Epidermal melanocyte (primary cell): Measurements from ENCODE around the gene CYB5R4.

Source experiments
- DNase-seq: peaks from one replicate; pipeline ENCODE4 v3.0.0; 2011; ENCODE audit warnings: low spot score; ENCODE audit not compliant: insufficient read length

The CYB5R4 gene, protein sequence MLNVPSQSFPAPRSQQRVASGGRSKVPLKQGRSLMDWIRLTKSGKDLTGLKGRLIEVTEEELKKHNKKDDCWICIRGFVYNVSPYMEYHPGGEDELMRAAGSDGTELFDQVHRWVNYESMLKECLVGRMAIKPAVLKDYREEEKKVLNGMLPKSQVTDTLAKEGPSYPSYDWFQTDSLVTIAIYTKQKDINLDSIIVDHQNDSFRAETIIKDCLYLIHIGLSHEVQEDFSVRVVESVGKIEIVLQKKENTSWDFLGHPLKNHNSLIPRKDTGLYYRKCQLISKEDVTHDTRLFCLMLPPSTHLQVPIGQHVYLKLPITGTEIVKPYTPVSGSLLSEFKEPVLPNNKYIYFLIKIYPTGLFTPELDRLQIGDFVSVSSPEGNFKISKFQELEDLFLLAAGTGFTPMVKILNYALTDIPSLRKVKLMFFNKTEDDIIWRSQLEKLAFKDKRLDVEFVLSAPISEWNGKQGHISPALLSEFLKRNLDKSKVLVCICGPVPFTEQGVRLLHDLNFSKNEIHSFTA

DNA sequence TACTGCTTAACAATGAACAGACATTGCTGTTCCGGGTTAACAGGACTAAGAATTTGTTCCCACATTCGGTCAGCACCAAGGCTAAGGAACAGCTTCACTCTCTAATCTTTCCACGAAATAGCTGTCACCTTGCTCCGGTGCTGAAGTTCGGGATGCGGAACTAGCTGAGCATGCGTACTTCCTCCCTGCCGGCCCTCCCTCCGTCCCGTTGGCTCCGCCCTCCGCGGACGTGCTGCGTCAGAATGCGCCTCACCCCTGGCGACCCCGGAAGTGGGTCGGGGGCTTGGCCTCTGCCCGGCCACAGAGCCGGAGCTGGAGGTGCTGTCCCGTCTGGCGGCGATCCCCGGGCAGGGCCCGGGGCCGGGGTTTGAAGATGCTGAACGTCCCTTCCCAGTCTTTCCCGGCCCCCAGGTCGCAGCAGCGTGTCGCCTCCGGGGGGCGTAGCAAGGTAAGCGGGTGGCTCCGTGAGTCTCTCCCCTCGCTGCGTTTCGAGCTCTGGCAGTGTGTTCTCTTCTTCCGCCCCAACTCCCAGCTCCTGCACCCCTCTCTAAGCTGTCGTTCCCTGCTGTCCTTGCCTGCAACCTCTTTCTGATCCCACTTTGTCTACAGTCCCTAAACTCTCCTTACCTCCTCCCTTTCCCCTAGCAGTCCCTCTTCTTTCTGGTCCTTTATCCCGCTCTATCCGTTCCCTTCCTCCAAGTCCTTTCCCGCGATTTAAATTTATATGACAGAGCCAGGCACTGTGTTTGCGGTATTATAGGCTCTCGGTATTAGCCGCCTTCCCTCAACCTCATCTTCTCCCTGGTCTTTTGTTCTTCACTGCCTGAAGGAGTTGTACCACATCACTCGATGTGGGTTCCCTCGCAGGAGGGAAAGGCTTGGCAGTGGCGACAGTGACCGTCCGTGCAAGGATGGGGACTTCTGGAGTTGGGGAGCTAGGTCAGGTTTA lies at the start of gene CYB5R4:
Gene CYB5R4, plus strand, starts transcription at position 280 of the 949 bp plus-strand sequence. Its CDS starts 94 bp downstream, at position 374.
- DNase-seq: peak; percentile 96

DNA sequence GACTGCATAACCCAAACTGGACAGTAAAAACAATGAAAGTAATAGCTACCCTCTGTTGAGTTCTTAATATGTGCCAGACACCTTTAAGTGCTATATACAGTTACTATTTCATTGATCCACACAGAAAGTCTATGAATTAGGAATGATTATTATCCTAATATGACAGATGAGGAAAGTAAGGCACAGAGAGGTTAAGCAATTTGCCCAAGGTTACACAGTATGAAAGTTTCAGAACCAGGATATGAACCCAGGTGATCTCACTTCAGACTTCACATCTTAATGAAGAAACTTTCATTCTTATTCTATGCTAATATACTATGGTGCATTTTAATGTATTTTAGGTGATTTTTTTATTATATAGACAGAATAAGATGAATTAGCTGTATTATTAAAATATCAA lies 46.9 kb upstream of the CYB5R4 start:
- DNase-seq: no peak

DNA sequence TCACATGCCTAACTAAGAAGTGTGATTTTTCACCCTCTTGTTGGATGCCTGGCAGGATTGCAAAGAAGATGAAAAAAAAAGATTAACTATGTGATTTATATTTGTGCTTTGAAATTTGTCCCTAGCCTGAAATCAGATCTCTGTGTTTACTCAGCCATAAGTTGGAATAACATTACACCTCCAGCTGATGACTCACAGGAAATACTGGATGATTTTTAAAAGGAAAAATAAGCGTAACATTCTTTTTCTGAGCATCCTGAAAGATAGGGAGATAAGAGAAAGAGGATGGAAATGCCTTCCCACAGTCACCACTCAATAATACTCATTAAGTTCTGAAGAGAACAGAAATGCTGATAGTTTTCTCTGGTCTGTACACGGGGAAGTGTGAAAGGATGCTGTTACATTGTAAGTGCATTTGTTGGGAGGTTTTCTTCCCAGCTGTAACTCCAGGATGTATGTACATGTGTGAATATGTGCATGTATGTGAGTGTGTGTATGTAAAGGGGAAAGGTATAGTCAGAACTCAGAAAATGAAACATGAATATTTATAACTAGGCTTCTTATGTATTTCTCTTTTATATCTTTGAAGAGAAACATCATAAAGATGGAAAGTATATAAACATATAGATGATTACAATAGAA lies 43.7 kb upstream of the CYB5R4 start:
- DNase-seq: no peak

GRCh38 chr6:83822629-83823169 lies 36.8 kb upstream of the CYB5R4 start:
- DNase-seq: no peak

DNA sequence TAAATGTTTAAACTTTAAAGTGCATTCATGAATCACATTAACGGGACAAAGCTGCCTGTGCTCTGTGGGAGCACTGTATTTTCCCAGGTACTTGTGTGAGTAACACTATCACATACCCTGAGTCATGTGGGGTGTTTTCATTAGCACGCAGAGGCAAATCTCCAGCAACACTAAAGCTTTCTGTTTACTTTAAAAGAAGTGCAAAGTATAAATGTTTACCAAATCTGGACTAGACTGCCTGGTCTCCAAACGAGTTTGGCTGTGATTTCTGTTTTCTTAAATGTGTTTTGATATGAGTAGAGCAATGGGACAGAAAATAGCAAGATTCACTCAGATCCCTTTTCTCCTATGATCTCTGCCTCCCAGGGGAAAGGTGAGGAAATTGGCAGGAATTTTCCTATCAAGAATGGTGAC lies 35.1 kb upstream of the CYB5R4 start:
- no peak for DNase-seq

- no peak for DNase-seq
Observed at GRCh38 chr6:83824831-83825230, 34.7 kb upstream of the CYB5R4 start.

DNA sequence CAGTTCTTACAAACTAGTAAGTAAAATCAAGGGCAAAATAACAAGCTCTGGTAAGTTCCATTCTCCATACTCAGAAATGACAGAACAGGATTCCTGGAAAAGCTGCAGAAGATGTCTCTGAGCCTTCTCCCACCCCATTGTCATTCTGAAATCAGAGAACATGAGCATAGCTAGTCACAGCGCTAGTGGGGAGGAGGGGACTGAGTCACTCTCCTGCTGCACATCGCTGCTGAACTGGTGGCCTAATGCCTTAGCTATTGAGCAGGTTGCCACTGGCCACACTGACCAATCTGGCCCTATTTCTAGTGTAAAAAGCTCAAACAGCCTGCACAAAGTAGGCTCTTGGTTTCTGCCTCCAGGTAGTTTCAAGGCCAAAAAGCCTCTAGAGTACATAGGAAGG lies 32.4 kb upstream of the CYB5R4 start:
- DNase-seq: no peak

GRCh38 chr6:83838727-83839126 lies 20.8 kb upstream of the CYB5R4 start:
- no peak for DNase-seq

DNA sequence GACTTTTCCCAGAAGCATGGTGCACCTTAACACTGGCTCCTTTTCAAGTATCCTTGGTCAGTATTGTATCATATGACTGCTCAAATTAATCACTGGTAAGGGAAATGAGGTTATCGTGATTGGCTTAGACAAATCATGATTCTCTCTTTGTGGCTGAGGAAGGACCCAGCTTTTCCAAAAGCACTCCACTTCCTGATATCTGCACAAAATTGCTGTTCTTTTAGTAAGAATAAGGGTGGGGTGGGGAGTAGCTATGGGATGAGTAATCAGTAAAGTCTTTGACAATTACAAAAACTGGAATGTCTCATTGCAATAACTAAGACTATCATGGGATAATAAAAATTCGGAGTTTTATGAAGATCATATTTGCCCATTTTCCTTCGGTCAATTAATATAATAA lies 15.3 kb upstream of the CYB5R4 start:
- DNase-seq: no peak

DNA sequence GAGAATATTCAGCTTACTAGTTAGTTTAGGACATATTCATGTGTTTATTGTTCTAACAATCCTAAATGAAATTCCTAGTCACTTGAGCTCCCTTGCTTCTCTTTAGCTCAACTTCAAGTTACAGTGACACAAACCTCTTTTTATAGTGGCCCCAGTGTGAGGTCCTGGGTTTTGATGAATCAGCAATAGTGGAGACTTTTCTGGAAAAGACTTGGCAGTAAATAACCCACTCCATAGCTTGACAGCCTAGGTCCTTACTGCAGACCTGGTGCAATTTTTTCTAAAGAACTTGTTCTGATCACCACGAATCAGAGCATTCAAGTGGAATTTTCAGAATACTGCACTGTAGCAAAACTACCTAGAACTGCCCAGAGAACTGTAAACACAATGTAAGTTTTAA lies 13.2 kb upstream of the CYB5R4 start:
- no peak for DNase-seq

DNA sequence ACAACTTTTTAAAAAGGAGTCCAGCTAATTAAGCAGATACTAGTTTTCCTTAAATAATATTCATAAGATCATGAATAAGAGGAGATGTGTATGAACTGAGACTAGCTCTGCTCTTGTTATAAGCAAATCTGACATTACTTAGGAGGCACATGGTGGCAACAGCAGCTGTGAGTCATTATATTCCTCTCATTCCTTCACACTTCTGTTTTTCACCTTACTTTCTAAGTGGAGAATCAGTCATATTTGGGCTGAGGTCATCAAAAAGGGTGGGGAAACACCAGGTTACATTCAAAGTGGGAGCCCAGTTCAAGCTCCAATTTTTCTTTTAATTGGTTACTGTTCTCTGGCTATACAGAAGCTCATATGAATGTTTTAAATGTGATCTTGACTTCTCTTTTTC lies 12.3 kb upstream of the CYB5R4 start:
- DNase-seq: no peak

- DNase-seq: no peak
Observed at GRCh38 chr6:83849127-83849526, 10.4 kb upstream of the CYB5R4 start.

DNA sequence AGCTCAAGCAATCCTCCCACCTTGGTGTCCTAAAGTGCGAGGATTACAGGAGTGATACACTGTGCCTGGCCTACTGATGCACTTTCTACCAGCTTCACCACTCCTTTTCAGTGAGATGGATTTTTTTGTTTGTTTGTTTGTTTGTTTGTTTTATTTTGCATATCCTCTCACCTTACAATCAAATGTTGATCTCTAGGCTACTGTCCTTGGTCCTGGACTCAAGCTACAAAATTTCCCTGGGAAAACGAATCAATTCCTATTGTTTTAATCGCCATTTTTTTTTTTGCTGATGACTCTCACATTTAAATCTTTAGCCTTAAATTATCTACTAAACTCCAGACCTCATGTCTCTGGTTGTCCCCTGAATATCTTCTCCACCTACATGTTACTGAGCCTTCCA lies 9.9 kb upstream of the CYB5R4 start:
- no peak for DNase-seq

- DNase-seq: no peak
Observed at GRCh38 chr6:83852528-83853177, 6.8 kb upstream of the CYB5R4 start.

DNA sequence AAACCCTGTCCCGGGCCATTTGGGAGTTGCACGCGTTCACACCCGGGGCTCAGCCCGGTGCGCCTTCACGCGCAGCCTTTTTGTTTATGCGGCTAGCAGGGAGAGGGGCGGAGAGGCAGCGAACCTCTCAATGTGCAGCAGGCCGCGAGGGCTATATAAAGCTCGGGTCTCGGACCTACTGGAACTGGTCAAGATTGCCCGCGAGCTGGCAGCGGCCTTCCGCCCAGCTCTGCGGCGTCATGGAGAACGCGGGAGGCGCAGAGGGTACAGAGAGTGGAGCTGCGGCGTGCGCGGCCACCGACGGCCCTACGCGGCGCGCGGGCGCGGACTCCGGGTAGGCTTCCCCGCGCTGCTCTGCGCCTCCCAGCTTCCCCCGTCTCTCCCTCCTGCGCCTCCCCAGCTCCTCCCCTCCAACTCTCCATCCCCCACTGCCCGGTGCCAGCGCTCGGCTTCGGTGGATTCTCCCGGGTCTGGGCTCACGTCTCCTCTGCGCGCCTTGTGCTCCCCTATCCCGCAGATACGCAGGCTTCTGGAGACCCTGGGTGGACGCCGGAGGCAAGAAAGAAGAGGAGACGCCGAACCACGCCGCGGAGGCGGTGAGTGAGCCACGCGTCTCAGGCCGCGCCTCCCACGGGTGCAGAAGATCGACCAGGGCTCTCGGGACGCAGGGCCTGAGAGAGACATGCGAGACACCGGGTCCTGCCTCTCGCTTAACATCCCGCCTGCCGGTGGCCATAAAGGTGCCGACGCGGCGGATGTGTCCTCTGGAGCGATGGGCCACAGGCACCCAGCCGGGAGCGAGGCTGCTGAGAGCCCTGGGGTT lies 6.1 kb upstream of the CYB5R4 start, which contains the start of gene RIPPLY2:
Gene RIPPLY2, plus strand, starts transcription at position 183 of the 823 bp plus-strand sequence. Its CDS starts 57 bp downstream, at position 240.
- no peak for DNase-seq

DNA sequence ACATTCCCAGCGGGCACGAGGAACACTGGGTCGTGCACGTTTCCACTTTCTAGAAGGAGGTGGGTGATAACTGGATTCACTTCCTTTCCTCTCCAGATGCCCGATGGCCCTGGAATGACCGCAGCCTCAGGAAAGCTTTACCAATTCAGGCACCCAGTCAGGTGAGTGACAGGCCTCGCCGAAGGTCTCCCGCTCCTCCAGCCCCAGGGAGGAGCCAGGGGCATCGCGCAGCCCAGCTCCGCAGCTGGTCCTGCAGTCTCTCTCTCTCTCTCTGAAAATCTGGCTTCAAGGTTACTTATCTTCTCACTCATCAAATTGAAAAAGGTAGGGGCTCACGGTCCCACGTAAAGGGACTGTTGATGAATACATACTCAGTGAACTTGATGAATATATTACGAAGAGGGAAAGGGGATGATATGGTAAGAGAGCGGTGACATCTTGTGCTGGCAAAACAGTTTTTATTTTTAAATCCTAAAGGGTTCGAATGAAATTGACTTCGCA lies 5.4 kb upstream of the CYB5R4 start:
- no peak for DNase-seq

DNA sequence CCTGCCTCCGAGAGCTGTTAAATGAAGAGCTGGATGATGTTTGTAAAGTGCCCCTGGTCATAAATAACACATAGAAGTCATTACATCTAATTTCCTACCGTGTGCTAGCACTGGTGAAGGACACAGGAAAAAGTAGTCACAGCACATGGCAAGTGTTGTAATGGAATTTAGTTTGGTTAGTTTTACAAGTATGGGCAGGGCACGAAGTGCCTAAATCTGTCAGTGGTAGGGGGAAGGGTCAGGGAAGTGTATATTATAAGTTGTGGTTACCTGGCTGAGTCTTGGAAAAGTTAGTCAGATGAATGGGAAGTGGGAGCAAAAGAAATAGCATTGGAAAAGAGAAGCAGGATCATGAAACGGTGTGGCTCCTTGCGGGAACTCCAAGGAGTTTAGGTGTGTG lies 4.7 kb upstream of the CYB5R4 start:
- DNase-seq: no peak

DNA sequence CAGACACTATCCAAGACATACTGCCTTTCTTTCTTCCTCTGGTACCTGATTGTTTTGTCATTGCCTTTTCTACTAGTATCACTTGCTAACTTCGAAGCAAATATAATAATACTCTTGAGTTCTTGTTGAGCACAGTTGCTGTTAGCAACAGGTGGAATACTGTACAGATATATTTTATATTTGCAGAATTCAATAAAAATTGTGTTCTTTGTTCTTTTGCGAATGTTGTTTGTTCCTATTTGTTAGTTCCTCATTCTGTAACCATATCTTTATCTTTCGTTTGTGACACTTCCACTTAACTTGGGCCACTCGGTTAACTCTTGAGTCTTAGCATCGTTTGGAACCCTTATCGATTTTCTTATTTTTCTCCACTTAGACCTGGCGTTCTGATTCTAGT lies 868 bp downstream of the CYB5R4 start:
- no peak for DNase-seq

DNA sequence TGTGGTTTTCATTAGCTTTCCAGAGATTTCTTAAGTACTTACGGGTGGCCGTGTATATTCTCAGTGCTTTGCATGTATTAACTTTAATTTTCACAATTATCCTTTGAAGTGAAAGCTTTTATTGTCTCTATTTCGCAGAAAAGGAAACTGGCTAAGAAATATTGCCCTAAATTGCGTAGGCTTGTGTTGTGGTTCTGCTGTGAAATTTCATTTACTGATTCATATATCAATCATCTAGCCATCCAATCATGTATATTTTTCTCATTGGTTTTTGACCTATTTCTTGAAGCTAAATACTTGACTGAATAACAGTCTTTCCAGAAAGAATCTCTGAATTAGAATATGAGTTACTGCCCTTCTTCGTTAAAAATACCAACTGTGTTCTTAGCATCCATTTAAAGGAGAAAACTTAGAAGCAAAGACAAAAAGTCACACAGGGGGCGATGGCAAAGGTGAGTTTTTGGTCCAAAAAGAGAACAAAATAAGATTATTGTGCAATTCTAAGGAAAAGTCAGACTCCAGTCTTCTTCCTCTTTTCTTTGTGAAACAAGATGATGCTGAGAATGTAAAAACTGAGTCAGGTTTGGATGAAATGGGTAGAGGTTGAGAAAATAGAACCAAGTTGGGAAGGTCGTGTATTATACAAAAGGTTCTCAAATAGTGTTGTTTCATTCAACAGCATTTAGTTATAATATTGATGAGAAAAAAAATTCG lies 1.4 kb downstream of the CYB5R4 start:
- DNase-seq: no peak
